LoVo (cell line): Measurements from ENCODE around the gene UTS2B.

Experiments
- DNase-seq: peaks from one replicate; pipeline ENCODE4 v3.0.0-alpha.2; 2016; ENCODE audit warnings: low spot score

UTS2B gene

DNA sequence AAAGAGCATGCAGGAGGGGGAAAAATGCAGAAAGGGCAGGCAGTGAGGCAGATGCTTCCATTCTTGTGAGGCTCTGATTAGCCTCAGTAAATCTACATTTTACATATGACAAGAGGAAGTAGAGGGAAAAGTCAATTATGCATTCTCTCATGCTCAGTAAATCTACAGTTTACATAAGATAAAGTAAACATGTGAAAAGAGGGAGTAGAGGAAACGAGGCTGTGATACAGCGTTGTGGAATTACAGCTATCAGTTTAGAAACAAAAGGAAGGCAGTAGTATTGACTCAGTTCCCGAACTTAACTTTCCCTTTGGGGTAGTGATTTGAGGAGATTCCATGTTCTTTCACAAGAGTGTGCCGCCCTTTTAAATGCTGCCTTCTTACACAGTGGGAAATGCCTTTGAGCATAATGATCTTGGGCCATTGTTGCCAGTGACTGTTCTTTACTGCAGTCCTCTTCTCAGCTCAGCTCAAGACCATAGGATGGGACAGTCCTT lies 92.0 kb downstream of the UTS2B start:
- peak; percentile 22 for DNase-seq

- DNase-seq, result no peak
Observed at GRCh38 chr3:191237047-191237882, 93.1 kb downstream of the UTS2B start.

GRCh38 chr3:191236646-191237045 lies 93.7 kb downstream of the UTS2B start:
- no peak for DNase-seq

DNA sequence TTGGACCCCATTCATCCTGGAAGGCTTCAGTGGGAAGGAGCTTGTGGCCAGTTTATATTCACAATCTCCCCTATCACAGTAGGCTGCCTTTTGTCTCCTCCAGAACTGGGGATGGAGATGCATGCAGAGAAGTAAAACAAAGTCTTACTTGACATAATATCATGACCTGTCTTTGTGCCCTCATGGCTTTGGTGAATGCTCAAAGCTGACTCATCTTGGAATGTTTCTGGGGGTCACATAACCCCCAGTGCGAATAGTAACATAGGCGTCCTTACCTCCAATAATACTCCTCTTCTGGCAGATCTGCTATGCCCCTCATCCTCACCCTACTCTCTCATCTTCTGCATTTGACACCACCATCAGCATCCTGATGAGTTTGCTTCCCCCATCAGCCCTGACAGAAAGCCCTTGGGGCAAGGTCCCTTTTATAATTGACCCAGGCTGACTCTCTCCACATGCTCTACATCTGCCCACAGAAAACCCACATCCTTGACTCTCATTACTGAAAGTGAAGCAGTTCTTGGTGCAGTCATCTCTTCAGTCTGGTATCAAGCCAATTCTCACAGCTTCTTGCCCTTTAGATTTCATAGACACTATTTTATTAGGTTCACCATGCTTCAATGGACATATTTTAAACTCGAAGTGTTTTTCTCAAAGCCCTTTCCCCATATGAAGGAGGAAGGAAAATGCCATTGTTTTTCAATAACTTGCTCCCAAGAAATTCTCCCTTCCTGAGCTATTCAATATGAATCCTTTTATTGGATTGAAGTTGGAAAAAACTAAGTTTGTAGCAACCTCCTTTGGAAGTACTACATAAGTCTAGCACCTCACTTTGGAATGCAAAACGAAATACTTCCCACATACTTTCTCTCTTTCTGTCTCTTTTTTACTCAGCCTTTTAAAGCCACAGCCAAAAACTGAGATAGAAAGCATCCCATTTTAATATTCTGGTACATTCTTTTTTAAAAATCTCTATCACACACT lies 94.7 kb downstream of the UTS2B start:
- no peak for DNase-seq

- no peak for DNase-seq
Observed at GRCh38 chr3:191234216-191234615, 96.1 kb downstream of the UTS2B start.

- no peak for DNase-seq
Observed at GRCh38 chr3:191227541-191227940, 102.8 kb downstream of the UTS2B start.

DNA sequence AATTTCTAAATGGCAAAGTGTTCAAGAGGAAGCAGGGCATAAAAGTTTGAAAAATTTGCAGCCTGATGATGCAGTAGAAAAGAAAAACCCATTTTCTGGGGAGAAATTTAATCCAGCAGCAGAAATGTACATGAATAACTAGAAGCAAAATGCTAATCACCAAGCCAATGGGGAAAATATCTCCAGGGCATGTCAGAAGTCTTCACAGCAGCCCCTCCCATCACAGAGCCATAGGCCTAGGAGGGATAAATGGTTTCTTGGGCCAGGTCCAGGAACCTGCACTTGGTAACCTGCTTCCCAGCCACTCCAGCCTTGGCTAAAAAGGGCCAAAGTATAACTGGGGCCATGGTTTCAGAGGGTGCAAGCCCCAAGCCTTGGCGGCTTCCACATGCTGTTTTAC lies 108.7 kb downstream of the UTS2B start:
- DNase-seq, result no peak

GRCh38 chr3:191220908-191221307 lies 109.4 kb downstream of the UTS2B start:
- no peak for DNase-seq

DNA sequence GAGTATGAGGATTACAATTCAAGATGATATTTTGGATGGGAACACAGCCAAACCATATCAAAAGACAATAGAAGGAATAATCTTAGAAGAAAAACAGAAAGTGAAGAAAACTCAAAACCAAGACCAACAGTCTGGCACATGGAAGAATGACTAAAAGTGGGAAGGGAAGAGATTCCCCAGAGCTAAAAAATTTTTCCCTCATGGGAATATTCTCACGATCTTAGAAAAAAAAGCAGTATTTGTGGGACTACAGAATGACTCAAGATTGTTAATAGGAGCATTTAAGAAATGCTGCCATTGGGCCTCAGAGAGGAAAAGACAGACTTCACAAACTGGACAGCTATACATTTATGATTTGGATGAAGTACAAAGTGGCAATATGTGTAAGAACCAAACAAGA lies 113.0 kb downstream of the UTS2B start:
- no peak for DNase-seq
